Retinal pigment epithelial cell (primary cell): ENCODE data around the gene OSBPL5.

Source experiments
- DNase-seq: peaks from one replicate; pipeline ENCODE4 v3.0.0-alpha.2; 2010; ENCODE audit warnings: low read depth
- H3K4me3 ChIP-seq: 2 replicates; pipeline ENCODE4 v1.5.1; 2011; ENCODE audit warnings: mild to moderate bottlenecking, low read length, control low read depth, moderate library complexity
- TF ChIP-seq, protein P1 (sequence below): conservative IDR thresholded peaks from 2 replicates; pipeline ENCODE4 v1.5.1; 2011; ENCODE audit warnings: low read depth, low read length, control low read depth, inconsistent platforms

The OSBPL5 gene

DNA sequence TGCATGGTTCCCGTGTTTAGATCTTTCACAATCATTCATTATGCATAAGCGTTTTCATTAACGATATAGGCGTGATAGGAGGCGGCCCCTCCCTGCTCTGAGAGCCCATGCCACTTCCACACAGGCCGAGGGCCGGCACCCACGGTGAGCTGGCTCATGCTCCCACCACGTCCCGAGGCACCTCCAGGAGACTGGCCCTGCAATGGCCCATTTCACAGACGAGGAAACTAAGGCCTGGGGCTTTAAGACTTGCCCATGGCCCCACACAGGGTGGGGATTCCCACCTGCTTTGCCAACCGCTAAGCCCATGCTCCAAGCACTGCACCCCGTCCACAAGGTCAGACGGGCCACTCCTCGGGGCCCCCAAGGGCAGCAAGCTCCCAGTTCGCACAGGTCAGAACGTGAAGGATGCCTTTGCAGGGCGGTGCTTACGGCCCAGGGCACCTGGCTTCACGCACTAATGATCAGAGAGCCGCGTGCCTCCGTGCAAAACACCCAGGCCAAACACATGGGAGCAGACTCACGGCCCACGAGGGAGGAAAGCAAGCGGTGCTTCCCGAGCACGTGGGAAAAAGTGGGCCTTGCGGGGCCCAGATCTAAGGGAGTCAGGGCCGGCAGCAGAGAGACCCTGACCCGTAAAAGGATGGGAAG lies 8.3 kb downstream of the OSBPL5 start:
- DNase-seq = no peak
- H3K4me3 ChIP-seq = no peak overlapping the region
- TF ChIP-seq, protein P1, sequence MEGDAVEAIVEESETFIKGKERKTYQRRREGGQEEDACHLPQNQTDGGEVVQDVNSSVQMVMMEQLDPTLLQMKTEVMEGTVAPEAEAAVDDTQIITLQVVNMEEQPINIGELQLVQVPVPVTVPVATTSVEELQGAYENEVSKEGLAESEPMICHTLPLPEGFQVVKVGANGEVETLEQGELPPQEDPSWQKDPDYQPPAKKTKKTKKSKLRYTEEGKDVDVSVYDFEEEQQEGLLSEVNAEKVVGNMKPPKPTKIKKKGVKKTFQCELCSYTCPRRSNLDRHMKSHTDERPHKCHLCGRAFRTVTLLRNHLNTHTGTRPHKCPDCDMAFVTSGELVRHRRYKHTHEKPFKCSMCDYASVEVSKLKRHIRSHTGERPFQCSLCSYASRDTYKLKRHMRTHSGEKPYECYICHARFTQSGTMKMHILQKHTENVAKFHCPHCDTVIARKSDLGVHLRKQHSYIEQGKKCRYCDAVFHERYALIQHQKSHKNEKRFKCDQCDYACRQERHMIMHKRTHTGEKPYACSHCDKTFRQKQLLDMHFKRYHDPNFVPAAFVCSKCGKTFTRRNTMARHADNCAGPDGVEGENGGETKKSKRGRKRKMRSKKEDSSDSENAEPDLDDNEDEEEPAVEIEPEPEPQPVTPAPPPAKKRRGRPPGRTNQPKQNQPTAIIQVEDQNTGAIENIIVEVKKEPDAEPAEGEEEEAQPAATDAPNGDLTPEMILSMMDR = no peak

DNA sequence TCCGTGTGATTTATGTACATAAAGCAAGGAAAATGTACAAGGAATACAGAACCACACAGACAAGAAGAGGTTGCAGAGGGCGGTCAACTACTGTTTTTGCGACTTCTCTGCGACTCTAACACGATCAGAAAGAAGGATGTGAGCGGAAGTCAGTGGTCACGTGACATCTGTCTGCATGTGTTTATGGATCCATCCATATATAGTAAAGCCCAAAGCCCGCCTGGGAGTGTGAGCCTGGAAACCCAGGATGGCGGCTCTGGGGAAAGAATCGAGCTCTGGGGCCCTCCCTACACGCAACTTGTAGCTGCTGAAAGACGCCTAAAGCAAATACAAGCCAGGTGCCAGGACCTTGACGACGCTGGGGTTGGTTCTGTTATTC lies 8.8 kb downstream of the OSBPL5 start:
- no peak overlapping the region for H3K4me3 ChIP-seq
- no peak for DNase-seq
- TF ChIP-seq, protein P1 = no peak

DNA sequence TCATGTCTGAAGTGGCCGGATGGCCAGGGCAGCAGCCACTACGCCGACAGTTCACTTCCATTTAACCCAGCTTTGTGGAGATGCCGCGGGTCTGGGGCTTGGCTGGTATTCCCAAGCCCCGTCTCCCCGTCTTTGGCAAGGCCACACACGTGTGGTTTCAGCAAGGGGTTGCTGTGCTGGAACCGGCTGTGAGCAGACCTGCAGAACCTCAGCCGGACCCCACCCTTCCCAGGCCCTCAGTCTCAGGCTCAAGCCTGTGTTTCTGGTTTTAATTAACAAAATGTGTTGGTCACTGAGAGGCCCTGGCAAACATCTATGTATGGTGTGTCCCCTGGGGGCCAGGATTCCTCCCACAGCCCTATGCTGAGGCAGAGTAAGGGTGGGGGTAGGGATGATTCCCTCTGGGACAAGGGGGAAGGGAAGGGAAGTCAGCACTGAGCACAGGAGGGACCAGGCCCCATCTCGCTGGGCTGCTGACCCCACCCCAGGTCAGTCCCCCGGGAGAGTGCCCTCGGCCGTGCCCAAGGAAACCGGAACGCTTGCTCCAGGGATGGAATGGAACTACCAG lies 9.3 kb downstream of the OSBPL5 start:
- no peak for DNase-seq
- no peak overlapping the region for H3K4me3 ChIP-seq
- TF ChIP-seq, protein P1 = no peak

DNA sequence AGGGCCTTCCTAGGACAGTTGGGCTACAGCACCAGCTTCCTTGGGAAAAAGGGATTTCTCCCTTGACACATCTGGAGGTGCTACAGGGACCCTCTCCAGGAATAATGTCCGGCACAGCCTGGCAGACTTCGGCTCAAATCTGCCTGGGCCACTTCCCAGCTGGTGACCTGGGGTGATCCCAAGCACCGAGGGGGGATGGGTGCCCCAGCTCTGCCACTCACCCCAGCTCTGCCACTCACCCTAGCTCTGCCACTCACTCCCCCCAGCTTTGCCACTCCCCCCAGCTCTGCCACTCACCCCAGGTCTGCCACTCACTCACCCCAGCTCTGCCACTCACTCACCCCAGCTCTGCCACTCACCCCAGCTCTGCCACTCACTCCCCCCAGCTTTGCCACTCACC lies 9.9 kb downstream of the OSBPL5 start:
- no peak for DNase-seq
- TF ChIP-seq, protein P1 = no peak
- H3K4me3 ChIP-seq = no peak overlapping the region

DNA sequence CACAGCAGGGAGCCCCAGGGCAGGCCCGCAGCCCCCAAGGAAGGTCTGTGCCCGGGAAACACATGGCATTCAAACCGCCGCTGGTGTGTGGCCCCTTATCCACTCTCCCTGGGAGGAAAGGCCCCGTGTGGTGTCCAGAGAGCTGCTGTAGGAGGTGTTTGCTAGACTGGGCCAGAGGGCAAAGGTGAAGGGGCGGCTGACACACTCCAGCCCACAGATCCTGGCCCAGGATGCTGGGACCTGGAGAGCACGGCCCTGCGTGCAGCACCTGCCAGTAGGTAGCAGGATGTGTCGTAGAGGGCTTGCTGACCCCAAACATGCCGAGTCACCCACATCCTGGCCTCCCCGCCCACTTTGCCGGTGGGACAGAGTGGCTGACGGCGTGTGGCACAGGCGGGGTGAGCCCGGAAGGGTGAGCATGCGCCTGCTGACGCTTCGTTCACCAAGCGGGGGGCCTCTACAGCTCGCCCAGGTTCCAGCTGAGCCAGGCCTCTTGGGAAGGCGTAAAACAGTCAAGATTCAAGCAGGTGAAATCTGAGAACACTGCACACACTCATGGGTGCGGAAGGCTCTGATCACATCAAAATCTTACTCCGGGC lies 11.0 kb downstream of the OSBPL5 start:
- TF ChIP-seq, protein P1 = no peak

DNA sequence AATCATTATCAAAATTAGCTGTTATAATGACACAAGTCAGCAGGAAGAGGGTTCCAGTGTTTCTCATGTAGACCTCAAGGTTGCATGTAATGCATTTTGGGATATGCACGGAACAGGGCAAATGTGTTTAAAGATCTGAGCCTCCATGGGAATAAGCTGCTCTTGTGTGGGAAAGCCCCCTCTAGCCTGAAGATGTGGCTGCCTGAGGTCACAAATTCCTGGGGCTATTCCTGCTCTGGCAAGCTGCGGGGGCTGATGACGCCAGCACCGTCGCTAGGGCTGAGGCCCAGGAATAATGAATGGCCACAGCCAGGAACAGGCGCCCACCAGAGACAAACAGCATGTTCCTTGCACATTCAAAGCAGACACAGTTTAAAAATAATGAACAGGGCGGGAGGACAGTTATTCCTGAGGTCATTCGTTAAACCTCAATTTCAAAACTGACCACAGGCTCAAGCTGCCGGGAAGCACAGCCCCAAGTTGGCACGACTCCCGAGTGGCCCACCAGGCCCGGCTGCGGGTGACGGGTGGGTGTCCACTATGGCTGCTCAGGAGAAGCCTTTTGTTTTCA lies 11.7 kb downstream of the OSBPL5 start:
- TF ChIP-seq, protein P1 = no peak
- H3K4me3 ChIP-seq = no peak overlapping the region
- DNase-seq = no peak

More for the DNA sequence above, 11.0 kb downstream of the OSBPL5 start:
- DNase-seq = no peak
- no peak overlapping the region for H3K4me3 ChIP-seq
